NCI-H1105 treated with DMSO at 0.1 percent for 48 hours (cell line): ENCODE results near the gene LPCAT4.
A peak's percentile ranks its signal among the peaks of the same experiment; 100 is the strongest.

ENCODE experiments used
- DNase-seq: peaks from one replicate; lab custom pipeline; 2025; lab: John Stamatoyannopoulos, UW

LPCAT4 gene

GRCh38 chr15:34336991-34337556 lies 29.9 kb downstream of the LPCAT4 start:
- peak; percentile 24 for DNase-seq

- DNase-seq = no peak
These were observed 30.6 kb downstream of the LPCAT4 start for GRCh38 chr15:34336231-34336990.

GRCh38 chr15:34335176-34336032 lies 31.6 kb downstream of the LPCAT4 start:
- no peak for DNase-seq

DNA sequence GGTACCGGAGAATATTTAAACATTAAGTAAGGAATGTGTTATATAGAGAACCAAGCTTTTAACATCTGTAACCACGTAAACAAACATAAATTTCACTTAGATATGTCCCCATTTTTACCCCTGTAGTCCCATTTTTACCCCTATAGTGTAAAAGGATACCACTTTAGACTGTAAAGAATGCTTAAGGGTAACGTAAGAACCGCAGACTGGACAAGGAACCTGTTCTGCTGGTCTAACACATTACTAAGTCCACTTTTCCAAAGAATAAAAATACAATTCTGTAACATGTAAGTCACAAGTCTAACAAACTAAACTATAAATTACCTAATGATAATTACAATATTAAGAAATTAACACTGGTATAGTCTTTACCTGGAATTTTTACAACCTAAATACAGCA lies 32.3 kb downstream of the LPCAT4 start:
- DNase-seq = no peak

GRCh38 chr15:34332553-34333120 lies 34.4 kb downstream of the LPCAT4 start:
- DNase-seq = no peak

DNA sequence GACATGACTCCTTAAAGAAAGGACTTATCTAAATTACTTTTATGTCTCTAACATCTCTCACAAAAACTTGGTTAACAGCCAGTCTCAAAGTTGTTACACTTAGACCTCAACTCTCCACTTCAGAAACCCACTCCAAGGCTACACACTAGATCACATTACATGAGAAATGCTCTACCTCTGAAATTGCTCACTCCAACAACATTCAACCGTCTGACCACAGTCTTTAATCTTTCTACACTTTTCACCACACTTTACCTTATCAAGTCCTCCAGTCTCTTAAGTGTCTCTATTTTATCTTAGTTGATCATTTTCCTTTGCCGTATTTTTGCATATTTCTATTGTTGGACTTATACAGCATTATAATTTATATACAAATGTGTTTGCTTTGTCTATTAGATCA lies 35.2 kb downstream of the LPCAT4 start:
- DNase-seq = no peak

DNA sequence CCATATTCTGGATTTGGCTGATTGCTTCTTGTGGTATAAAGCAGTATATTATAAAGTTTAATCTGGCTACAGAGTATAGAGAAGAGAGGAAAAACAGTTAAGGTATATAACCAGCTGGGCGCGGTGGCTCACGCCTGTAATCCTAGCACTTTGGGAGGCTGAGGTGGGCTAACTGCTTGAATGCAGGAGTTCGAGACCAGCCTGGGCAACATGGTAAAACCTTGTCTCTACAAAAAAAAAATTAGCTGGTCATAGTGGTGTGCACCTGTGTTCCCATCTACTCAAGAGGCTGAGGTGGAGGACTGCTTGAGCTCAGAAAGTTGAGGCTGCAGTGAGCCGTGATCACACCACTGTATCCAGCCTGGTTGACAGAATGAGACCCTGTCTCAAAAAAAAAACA lies 36.7 kb downstream of the LPCAT4 start:
- DNase-seq = no peak

- no peak for DNase-seq
These were observed 38.0 kb downstream of the LPCAT4 start for GRCh38 chr15:34329006-34329405.

- no peak for DNase-seq
These were observed 39.1 kb downstream of the LPCAT4 start for GRCh38 chr15:34327906-34328305.

- no peak for DNase-seq
These were observed 41.6 kb downstream of the LPCAT4 start for GRCh38 chr15:34325368-34325767.

- DNase-seq = no peak
These were observed 42.1 kb downstream of the LPCAT4 start for GRCh38 chr15:34324933-34325332.

DNA sequence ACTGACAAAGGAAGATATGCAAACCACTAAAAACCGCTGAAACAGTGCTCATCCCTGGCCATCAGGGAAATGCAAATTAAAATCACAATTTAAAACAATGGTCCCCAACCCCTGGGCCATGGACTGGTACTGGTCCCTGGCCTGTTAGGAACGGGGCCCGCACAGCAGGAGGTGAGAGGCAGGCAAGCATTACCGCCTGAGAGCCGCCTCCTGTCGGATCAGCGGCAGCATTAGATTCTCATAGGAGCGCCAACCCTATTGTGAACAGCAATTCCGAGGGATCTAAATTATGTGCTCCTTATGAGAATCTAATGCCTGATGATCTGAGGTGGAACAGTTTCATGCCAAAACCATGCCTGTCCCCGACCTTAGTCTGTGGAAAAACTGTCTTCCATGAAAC lies 43.8 kb downstream of the LPCAT4 start:
- no peak for DNase-seq

DNA sequence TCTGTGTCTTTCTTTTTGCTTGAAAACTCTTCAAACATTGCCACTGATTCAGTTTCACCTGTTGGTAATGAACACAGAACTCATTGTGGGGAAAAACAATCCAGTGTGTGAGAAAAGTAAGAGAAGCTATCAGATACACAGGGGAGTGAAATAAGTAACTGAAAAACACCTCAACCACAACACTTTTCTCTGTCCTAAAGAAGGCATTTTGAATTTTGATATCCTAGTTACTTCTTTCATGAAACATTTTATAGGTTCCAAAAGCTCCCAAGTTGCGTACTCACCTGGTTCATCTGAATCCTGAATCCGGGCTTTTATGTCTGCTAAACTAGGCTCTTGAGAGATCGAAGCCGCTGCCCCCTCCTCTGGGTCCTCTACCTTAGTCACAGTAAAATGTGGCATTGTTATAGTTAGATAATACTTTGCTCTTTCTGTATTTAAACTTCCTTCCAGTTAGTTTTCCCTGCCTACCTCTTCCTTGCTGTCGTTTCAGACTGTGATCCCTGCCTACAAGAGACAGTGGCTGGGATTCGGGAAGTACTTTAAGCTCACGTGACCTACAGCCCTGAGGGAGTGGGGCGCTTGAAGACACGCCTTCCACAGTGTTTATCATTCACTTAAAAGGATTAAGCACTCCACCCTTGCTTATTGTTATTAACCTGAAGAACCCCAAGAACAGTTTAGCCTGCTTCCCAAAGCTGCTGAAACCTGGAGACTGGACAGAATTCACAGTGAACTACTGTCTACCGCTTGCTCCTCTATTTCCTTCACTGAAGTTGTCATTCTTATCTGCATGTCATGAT lies 48.5 kb downstream of the LPCAT4 start:
- DNase-seq = peak; percentile 39

DNA sequence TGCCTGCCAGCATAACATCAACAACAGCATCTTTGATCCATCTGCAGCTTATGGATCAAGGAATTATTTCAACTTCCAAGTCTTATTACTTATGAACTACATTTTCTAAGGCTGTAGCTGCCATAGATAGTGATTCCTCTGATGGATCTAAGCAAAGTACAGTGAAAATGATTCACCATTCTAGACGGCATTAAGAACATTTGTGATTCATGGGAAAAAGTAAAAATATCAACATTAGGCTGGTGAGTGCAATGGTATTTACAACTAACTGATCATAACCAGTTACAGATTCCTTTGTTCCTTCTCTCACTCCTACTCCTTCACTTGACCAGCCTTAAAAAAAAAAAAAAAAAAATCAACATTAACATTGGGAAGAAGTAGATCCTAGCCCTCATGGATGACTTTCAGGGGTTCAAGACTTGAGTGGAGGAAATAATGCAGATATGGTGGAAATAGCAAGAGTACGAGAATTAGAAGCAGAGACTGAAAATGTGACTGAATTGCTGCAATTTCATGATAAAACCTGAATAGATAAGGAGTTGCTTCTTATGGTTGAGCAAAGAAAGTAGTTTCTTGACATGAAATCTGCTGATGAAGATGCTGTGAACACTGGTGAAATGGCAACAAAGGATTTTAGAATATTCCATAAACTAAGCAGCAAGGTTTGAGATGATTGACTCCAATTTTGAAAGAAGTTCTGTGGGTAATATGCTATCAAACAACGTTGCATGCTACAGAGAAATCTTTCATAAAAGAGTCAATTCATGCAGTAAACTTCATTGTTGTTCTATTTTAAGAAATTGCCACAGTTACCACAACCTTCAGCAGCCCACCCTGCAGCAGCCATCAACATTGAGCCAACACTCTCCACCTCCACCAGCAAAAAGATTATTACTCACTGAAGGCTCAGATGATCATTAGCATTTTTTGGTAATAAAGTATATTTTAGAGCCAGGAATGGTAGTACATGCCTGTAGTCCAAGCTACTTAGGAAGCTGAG lies 52.2 kb downstream of the LPCAT4 start:
- no peak for DNase-seq

- no peak for DNase-seq
These were observed 55.4 kb downstream of the LPCAT4 start for GRCh38 chr15:34311563-34311962.
